Activated naive CD8-positive, alpha-beta T cell treated with anti-CD3 and anti-CD28 coated beads for 36 hours (primary cell): ENCODE measurements around the gene ANAPC2. TPM values are rescaled to one million over a fixed set of nuclear protein-coding genes. Genes with fewer than 3 reads are reported as not detected.

Experiments used
- DNase-seq: peaks from one replicate; pipeline ENCODE4 v3.0.0; 2021
- H3K27ac Mint-ChIP-seq: one replicate; pipeline ENCODE4 v1.8.0; 2022; ENCODE audit warnings: mild to moderate bottlenecking, moderate library complexity, mixed read lengths
- H3K27me3 Mint-ChIP-seq: one replicate; pipeline ENCODE4 v1.8.0; 2022; ENCODE audit warnings: mild to moderate bottlenecking, mixed read lengths
- H3K36me3 Mint-ChIP-seq: one replicate; pipeline ENCODE4 v1.8.0; 2021; ENCODE audit warnings: mild to moderate bottlenecking, mixed read lengths
- H3K4me1 Mint-ChIP-seq: one replicate; pipeline ENCODE4 v1.8.0; 2021; ENCODE audit warnings: mixed read lengths
- H3K4me3 Mint-ChIP-seq: one replicate; pipeline ENCODE4 v1.8.0; 2022; ENCODE audit warnings: mild to moderate bottlenecking, moderate library complexity, mixed read lengths
- H3K9me3 Mint-ChIP-seq: one replicate; pipeline ENCODE4 v1.8.0; 2022; ENCODE audit warnings: mixed read lengths
- total RNA-seq, 2 experiments: library from RNA; stranded (reverse); gene quantifications; one replicate each; pipeline ENCODE4 v1.2.3, GENCODE V29; 2021

The ANAPC2 gene
- total RNA-seq, 2 experiments from 2014 or later: 42.6 to 48.3 TPM

GRCh38 chr9:137228968-137229896 is 40.9 kb upstream of the ANAPC2 start:
- no peak overlapping the region for H3K4me3 Mint-ChIP-seq
- no peak for DNase-seq
- H3K27me3 Mint-ChIP-seq: peaks cover 12% of the 10 kb centered on the region
- no peak overlapping the region for H3K27ac Mint-ChIP-seq
- no peaks in the 10 kb centered on the region for H3K9me3 Mint-ChIP-seq
- no peaks in the 10 kb centered on the region for H3K36me3 Mint-ChIP-seq
- peaks cover 4% of the 10 kb centered on the region for H3K4me1 Mint-ChIP-seq

GRCh38 chr9:137228506-137228967 is 40.2 kb upstream of the ANAPC2 start:
- H3K9me3 Mint-ChIP-seq: no peaks in the 10 kb centered on the region
- H3K4me1 Mint-ChIP-seq: peaks cover 4% of the 10 kb centered on the region
- peaks cover 12% of the 10 kb centered on the region for H3K27me3 Mint-ChIP-seq
- no peak overlapping the region for H3K27ac Mint-ChIP-seq
- no peak overlapping the region for H3K4me3 Mint-ChIP-seq
- no peak for DNase-seq
- no peaks in the 10 kb centered on the region for H3K36me3 Mint-ChIP-seq

GRCh38 chr9:137227853-137228505 is 39.6 kb upstream of the ANAPC2 start:
- no peaks in the 10 kb centered on the region for H3K9me3 Mint-ChIP-seq
- peak overlapping the region; percentile 64 for H3K27ac Mint-ChIP-seq
- H3K4me3 Mint-ChIP-seq: no peak overlapping the region
- H3K36me3 Mint-ChIP-seq: no peaks in the 10 kb centered on the region
- DNase-seq: no peak
- H3K4me1 Mint-ChIP-seq: peaks cover 4% of the 10 kb centered on the region
- peaks cover 12% of the 10 kb centered on the region for H3K27me3 Mint-ChIP-seq

GRCh38 chr9:137227054-137227852 is 38.9 kb upstream of the ANAPC2 start, which contains the start of gene RNF224:
TSS of gene RNF224 (plus strand) at chr9:137227502. CDS start at chr9:137228336, 834 bp downstream.
- no peaks in the 10 kb centered on the region for H3K9me3 Mint-ChIP-seq
- peaks cover 6% of the 10 kb centered on the region for H3K4me1 Mint-ChIP-seq
- DNase-seq: peak; percentile 84
- H3K27me3 Mint-ChIP-seq: peaks cover 12% of the 10 kb centered on the region
- no peaks in the 10 kb centered on the region for H3K36me3 Mint-ChIP-seq
- H3K27ac Mint-ChIP-seq: peak within 1 kb of the TSS; percentile 64
- H3K4me3 Mint-ChIP-seq: no peak within 1 kb of the TSS

GRCh38 chr9:137226338-137227053 is 38.1 kb upstream of the ANAPC2 start:
- no peak for DNase-seq
- no peak overlapping the region for H3K4me3 Mint-ChIP-seq
- no peak overlapping the region for H3K27ac Mint-ChIP-seq
- H3K27me3 Mint-ChIP-seq: peaks cover 12% of the 10 kb centered on the region
- peaks cover 6% of the 10 kb centered on the region for H3K4me1 Mint-ChIP-seq
- H3K9me3 Mint-ChIP-seq: no peaks in the 10 kb centered on the region
- H3K36me3 Mint-ChIP-seq: no peaks in the 10 kb centered on the region

- peaks cover 12% of the 10 kb centered on the region for H3K27me3 Mint-ChIP-seq
- H3K36me3 Mint-ChIP-seq: no peaks in the 10 kb centered on the region
- DNase-seq: no peak
- H3K4me1 Mint-ChIP-seq: peaks cover 6% of the 10 kb centered on the region
- no peak overlapping the region for H3K4me3 Mint-ChIP-seq
- H3K9me3 Mint-ChIP-seq: no peaks in the 10 kb centered on the region
- no peak overlapping the region for H3K27ac Mint-ChIP-seq
These were observed 37.5 kb upstream of the ANAPC2 start for GRCh38 chr9:137225699-137226331.

- Mint-ChIP-seq H3K4me3 (peak within 1 kb of the TSS; percentile 75), H3K36me3 (no peaks in the 10 kb centered on the region), H3K27ac (peak within 1 kb of the TSS; percentile 38), H3K4me1 (peaks cover 6% of the 10 kb centered on the region), H3K27me3 (peaks cover 12% of the 10 kb centered on the region), H3K9me3 (no peaks in the 10 kb centered on the region)
- peak; percentile 33 for DNase-seq
These were observed 36.7 kb upstream of the ANAPC2 start, which contains the start of gene CYSRT1 for GRCh38 chr9:137224830-137225694. TSS of gene CYSRT1 (plus strand) at chr9:137225174. CDS start at chr9:137225622, 448 bp downstream.

- Mint-ChIP-seq H3K4me3 (peak overlapping the region; percentile 85), H3K9me3 (no peaks in the 10 kb centered on the region), H3K27ac (peak overlapping the region; percentile 38), H3K36me3 (no peaks in the 10 kb centered on the region), H3K27me3 (peaks cover 8% of the 10 kb centered on the region), H3K4me1 (peaks cover 6% of the 10 kb centered on the region)
- peak; percentile 98 for DNase-seq
These were observed 35.0 kb upstream of the ANAPC2 start for GRCh38 chr9:137223078-137223970.

- Mint-ChIP-seq H3K4me1 (peaks cover 4% of the 10 kb centered on the region), H3K4me3 (peak within 1 kb of the TSS; percentile 85), H3K27me3 (peaks cover 4% of the 10 kb centered on the region), H3K9me3 (no peaks in the 10 kb centered on the region), H3K36me3 (no peaks in the 10 kb centered on the region), H3K27ac (peak within 1 kb of the TSS; percentile 38)
- DNase-seq: peak; percentile 45
These were observed 34.1 kb upstream of the ANAPC2 start, which contains the start of gene RNF208 for GRCh38 chr9:137222190-137223077. TSS of gene RNF208 (minus strand) at chr9:137222240. CDS start at chr9:137221212, 1,028 bp downstream.

- no peaks in the 10 kb centered on the region for H3K9me3 Mint-ChIP-seq
- H3K36me3 Mint-ChIP-seq: no peaks in the 10 kb centered on the region
- peaks cover 3% of the 10 kb centered on the region for H3K27me3 Mint-ChIP-seq
- no peak overlapping the region for H3K27ac Mint-ChIP-seq
- no peak overlapping the region for H3K4me3 Mint-ChIP-seq
- DNase-seq: no peak
- peaks cover 4% of the 10 kb centered on the region for H3K4me1 Mint-ChIP-seq
These were observed 33.2 kb upstream of the ANAPC2 start for GRCh38 chr9:137221506-137222111.

- no peaks in the 10 kb centered on the region for H3K36me3 Mint-ChIP-seq
- peak overlapping the region; percentile 37 for H3K4me3 Mint-ChIP-seq
- no peak overlapping the region for H3K27ac Mint-ChIP-seq
- H3K4me1 Mint-ChIP-seq: peaks cover 4% of the 10 kb centered on the region
- H3K27me3 Mint-ChIP-seq: no peaks in the 10 kb centered on the region
- H3K9me3 Mint-ChIP-seq: no peaks in the 10 kb centered on the region
- no peak for DNase-seq
These were observed 32.7 kb upstream of the ANAPC2 start for GRCh38 chr9:137221095-137221505.
